Measurements from ENCODE around the gene INTS7. TPM values are rescaled to one million over a fixed set of nuclear protein-coding genes. Genes with fewer than 3 reads are reported as not detected.

INTS7 gene
- total RNA-seq, 2 experiments from 2014 or later, result 2.9 to 3.2 TPM

DNA sequence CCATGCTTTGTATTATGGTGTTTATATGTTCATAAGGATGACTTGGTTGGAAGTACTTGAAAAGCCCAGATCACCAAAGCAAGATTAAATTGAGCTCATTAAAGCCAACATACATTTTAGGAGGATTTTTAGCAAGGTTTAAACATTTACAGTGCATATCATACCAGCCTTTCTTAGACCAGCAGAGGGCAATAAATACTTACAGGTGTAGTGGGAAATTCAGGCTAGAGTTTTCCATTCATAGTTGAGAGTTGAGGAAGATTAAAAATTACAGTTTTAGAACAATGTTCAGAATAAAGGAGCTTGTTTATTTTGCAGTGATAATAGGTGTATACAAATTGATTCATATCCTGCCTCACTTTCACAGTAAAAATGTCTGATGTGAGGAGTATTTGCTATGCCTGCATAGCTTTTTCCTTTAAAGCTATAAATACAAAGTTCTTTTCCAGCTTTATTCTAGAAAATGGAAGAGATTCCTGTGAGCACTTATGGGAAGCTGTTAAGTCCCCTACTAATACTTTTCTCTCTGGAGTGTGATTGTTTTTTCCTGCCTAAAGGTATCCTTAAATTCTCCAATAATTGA is 35.5 kb upstream of the INTS7 start:
- Histone ChIP-seq H3K27me3 (ENCODE audit: control insufficient read depth in 1 of 2, insufficient read depth in 2 of 2, low read length in 2 of 2) (no peaks in the 10 kb centered on the region), H3K4me1 (ENCODE audit: insufficient read depth, low read length) (no peaks in the 10 kb centered on the region), H3K4me3 (ENCODE audit: low read length) (no peak overlapping the region), H3K9me3 (ENCODE audit: control insufficient read depth in 1 of 2, insufficient read depth in 1 of 2, low read length in 2 of 2) (no peaks in the 10 kb centered on the region), H3K27ac (ENCODE audit: low read depth in 1 of 2, low read length in 2 of 2) (no peak overlapping the region), H3K36me3 (ENCODE audit: insufficient read depth, low read length) (no peaks in the 10 kb centered on the region)
- H3K36me3 Mint-ChIP-seq (ENCODE audit: low read depth), result no peaks in the 10 kb centered on the region
- no peak overlapping the region for H3K27ac Mint-ChIP-seq
- ATAC-seq (ENCODE audit: poor library complexity) (peak; percentile 62), DNase-seq (peak in 3 of 14 experiments; percentile 68 to 71 (median 70))
- intact Hi-C loops (cut with DNase I, micrococcal nuclease), result loop anchor here (1.0 to 2.0 kb wide), 5 partner anchors 218 to 385 kb away; no protein-coding TSS in a partner anchor
- no peaks in the 10 kb centered on the region for H3K9me3 Mint-ChIP-seq
- H3K4me3 Mint-ChIP-seq, result no peak overlapping the region
- H3K4me1 Mint-ChIP-seq (ENCODE audit: low read depth), result no peaks in the 10 kb centered on the region
- ChIA-PET POLR2A (interaction anchor here (0.7 to 2.3 kb wide), 6 partner anchors 215 to 821 kb away, joined by 3 to 12 read pairs (median 7); partner anchors contain the start of gene PPP2R5A), CTCF (interaction anchor here (0.6 to 4.3 kb wide), 16 partner anchors 8 to 393 kb away, joined by 3 to 43 read pairs (median 4); partner anchors contain the start of genes DTL and INTS7)
- TF ChIP-seq, protein P1, sequence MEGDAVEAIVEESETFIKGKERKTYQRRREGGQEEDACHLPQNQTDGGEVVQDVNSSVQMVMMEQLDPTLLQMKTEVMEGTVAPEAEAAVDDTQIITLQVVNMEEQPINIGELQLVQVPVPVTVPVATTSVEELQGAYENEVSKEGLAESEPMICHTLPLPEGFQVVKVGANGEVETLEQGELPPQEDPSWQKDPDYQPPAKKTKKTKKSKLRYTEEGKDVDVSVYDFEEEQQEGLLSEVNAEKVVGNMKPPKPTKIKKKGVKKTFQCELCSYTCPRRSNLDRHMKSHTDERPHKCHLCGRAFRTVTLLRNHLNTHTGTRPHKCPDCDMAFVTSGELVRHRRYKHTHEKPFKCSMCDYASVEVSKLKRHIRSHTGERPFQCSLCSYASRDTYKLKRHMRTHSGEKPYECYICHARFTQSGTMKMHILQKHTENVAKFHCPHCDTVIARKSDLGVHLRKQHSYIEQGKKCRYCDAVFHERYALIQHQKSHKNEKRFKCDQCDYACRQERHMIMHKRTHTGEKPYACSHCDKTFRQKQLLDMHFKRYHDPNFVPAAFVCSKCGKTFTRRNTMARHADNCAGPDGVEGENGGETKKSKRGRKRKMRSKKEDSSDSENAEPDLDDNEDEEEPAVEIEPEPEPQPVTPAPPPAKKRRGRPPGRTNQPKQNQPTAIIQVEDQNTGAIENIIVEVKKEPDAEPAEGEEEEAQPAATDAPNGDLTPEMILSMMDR (IDR thresholded peaks at IDR 0.05), result peak; percentile 76
- no peaks in the 10 kb centered on the region for H3K27me3 Mint-ChIP-seq

DNA sequence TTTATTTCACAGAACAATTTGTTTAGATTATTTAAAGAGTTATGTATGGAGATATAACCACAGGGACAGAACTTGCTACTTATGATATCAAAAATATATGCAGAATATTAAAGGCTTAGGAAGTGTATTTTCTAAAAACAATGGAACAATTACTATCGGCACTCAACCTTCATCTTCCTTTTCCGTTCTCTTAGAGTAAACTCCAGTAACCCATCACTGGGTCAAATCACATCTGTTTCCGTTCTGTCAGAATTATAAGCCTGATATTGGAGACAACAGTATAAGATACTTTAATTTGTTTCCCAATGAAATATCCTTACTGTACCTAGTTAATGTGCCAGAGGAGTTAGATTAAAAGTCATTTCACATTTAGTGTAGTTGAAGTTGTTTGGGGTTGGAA is 32.4 kb upstream of the INTS7 start:
- Histone ChIP-seq H3K4me1 (ENCODE audit: insufficient read depth, low read length) (no peaks in the 10 kb centered on the region), H3K9me3 (ENCODE audit: control insufficient read depth in 1 of 2, insufficient read depth in 1 of 2, low read length in 2 of 2) (no peaks in the 10 kb centered on the region), H3K4me3 (ENCODE audit: low read length) (no peak overlapping the region), H3K36me3 (ENCODE audit: insufficient read depth, low read length) (no peaks in the 10 kb centered on the region), H3K27ac (ENCODE audit: low read depth in 1 of 2, low read length in 2 of 2) (no peak overlapping the region), H3K27me3 (ENCODE audit: control insufficient read depth in 1 of 2, insufficient read depth in 2 of 2, low read length in 2 of 2) (no peaks in the 10 kb centered on the region)
- intact Hi-C loops (cut with DNase I, micrococcal nuclease), result loop anchor here in 1 of 2 experiments (5.0 kb wide), 1 partner anchor 385 kb away; no protein-coding TSS in a partner anchor
- Mint-ChIP-seq H3K4me1 (ENCODE audit: low read depth) (no peaks in the 10 kb centered on the region), H3K27me3 (no peaks in the 10 kb centered on the region), H3K4me3 (no peak overlapping the region), H3K9me3 (no peaks in the 10 kb centered on the region), H3K27ac (no peak overlapping the region), H3K36me3 (ENCODE audit: low read depth) (no peaks in the 10 kb centered on the region)
- no peak for DNase-seq
- no peak for ATAC-seq (ENCODE audit: poor library complexity)
- CTCF ChIA-PET, result no interaction called here
- TF ChIP-seq, protein P1 (IDR thresholded peaks at IDR 0.05), result no peak
- POLR2A ChIA-PET, result no interaction called here

DNA sequence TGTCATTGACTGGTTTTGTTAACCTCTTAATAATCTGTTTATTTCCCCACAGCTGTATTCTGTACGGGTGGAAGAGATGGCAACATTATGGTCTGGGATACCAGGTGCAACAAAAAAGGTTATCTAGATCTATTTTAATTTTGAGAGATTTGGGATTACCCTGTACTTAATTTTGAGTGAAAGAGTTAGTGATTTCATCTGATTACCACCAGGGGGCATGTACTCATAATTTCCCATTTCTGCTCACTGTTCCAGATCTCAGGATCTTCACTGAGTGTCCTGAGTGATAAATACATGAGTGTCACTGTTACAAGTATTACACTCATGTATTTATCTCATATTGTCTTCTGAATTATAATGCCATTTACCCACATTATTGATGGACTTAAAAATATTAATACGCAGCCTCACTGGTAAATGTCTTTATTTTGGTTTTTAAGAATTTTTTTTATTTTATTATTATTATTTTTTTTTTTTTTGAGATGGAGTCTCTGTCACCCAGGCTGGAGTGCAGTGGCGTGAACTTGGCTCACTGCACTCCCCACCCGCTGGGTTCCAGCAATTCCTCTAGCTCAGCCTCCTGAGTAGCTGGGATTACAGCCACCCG is 27.6 kb upstream of the INTS7 start:
- Histone ChIP-seq H3K27me3 (ENCODE audit: control insufficient read depth in 1 of 2, insufficient read depth in 2 of 2, low read length in 2 of 2) (no peaks in the 10 kb centered on the region), H3K9me3 (ENCODE audit: control insufficient read depth in 1 of 2, insufficient read depth in 1 of 2, low read length in 2 of 2) (no peaks in the 10 kb centered on the region), H3K36me3 (ENCODE audit: insufficient read depth, low read length) (no peaks in the 10 kb centered on the region), H3K4me3 (ENCODE audit: low read length) (no peak overlapping the region), H3K27ac (ENCODE audit: low read depth in 1 of 2, low read length in 2 of 2) (no peak overlapping the region), H3K4me1 (ENCODE audit: insufficient read depth, low read length) (no peaks in the 10 kb centered on the region)
- CTCF ChIA-PET, result interaction anchor here (0.7 to 2.4 kb wide), 7 partner anchors 8 to 549 kb away, joined by 3 to 17 read pairs (median 5); partner anchors contain the start of genes DTL and INTS7
- H3K4me3 Mint-ChIP-seq, result no peak overlapping the region
- no peaks in the 10 kb centered on the region for H3K4me1 Mint-ChIP-seq (ENCODE audit: low read depth)
- ATAC-seq (ENCODE audit: poor library complexity) (peak; percentile 69), DNase-seq (peak in 3 of 14 experiments; percentile 47 to 57 (median 55))
- H3K27me3 Mint-ChIP-seq, result no peaks in the 10 kb centered on the region
- intact Hi-C loops (cut with DNase I, micrococcal nuclease), result loop anchor here in 1 of 2 experiments (2.0 to 5.0 kb wide), 4 partner anchors 228 to 394 kb away; no protein-coding TSS in a partner anchor
- TF ChIP-seq, protein P1 (IDR thresholded peaks at IDR 0.05), result peak; percentile 80
- H3K9me3 Mint-ChIP-seq, result no peaks in the 10 kb centered on the region
- H3K27ac Mint-ChIP-seq, result no peak overlapping the region
- no peaks in the 10 kb centered on the region for H3K36me3 Mint-ChIP-seq (ENCODE audit: low read depth)
- POLR2A ChIA-PET, result interaction anchor here (1.1 kb wide), 1 partner anchor 223 kb away, joined by 5 read pairs; the partner anchor contains the start of gene PPP2R5A

All from CD4-positive, alpha-beta T cell (primary cell).